SK-N-SH (cell line): Measurements from ENCODE around the gene OPRM1. TPM values are rescaled to one million over a fixed set of nuclear protein-coding genes. Genes with fewer than 3 reads are reported as not detected.

Experiments
- CTCF ChIA-PET: fragments of 300-600, 350-600 bp; formaldehyde crosslinking; extraction: SDS; loops from one replicate; lab custom pipeline; 2021; lab: Yijun Ruan, JAX
- POLR2A ChIA-PET: fragments of 350-600 bp; sonication (Branson Sonifier 250); formaldehyde crosslinking; extraction: SDS; loops from one replicate; lab custom pipeline; 2020; ENCODE audit warnings: antibody characterized with exemption, inconsistent platforms; lab: Yijun Ruan, JAX
- DNase-seq: peaks from one replicate; pipeline ENCODE4 v3.0.0; 2012
- H2AFZ ChIP-seq: fragments of 200-600 bp; sonication (generic); 2 replicates; pipeline ENCODE4 v1.8.1; 2016; ENCODE audit warnings: antibody characterized with exemption, mild to moderate bottlenecking, low read depth
- H3F3A ChIP-seq: fragments of 200-600 bp; sonication (generic); replicated peaks from 2 replicates; pipeline ENCODE3; 2016; ENCODE audit warnings: antibody characterized with exemption, mild to moderate bottlenecking; ENCODE audit not compliant: insufficient read depth
- H3K27ac ChIP-seq, 2 experiments: fragments of 200-500 bp in 1 of 2; fragments of 200-600 bp in 1 of 2; sonication (Bioruptor generic) in 1 of 2; sonication (generic), shearing (Covaris generic) in 1 of 2; 2 replicates each; pipeline versions ENCODE4 v1.5.1 to v1.6.1; 2014 to 2016; ENCODE audit warnings: low read depth in 2 of 2, inconsistent platforms in 1 of 2, low read length in 1 of 2, mild to moderate bottlenecking in 1 of 2, mixed read lengths in 1 of 2
- H3K27me3 ChIP-seq: fragments of 200-600 bp; sonication (generic), shearing (Covaris generic); 2 replicates; pipeline ENCODE4 v1.6.1; 2016; ENCODE audit warnings: mixed run types; ENCODE audit not compliant: insufficient read depth
- H3K36me3 ChIP-seq, 2 experiments: fragments of 200-500 bp in 1 of 2; fragments of 200-600 bp in 1 of 2; sonication (Bioruptor generic) in 1 of 2; sonication (generic) in 1 of 2; replicated peaks in 1 of 2; 2 replicates each; pipeline versions ENCODE3 to v1.5.1; 2014 to 2016; ENCODE audit warnings: low read length in 1 of 2, mild to moderate bottlenecking in 1 of 2; ENCODE audit not compliant: insufficient read depth in 2 of 2, control insufficient read depth in 1 of 2
- H3K4me1 ChIP-seq, 2 experiments: fragments of 200-500 bp in 1 of 2; fragments of 200-600 bp in 1 of 2; sonication (Bioruptor generic) in 1 of 2; sonication (generic), shearing (Covaris generic) in 1 of 2; 2 replicates each; pipeline versions ENCODE4 v1.5.1 to v1.6.1; 2014 to 2016; ENCODE audit warnings: low read depth in 1 of 2, low read length in 1 of 2, mixed run types in 1 of 2; ENCODE audit not compliant: insufficient read depth in 2 of 2, control insufficient read depth in 1 of 2
- H3K4me2 ChIP-seq: fragments of 200-600 bp; sonication (generic), shearing (Covaris generic); 2 replicates; pipeline ENCODE4 v1.6.1; 2017; ENCODE audit warnings: mixed run types
- H3K4me3 ChIP-seq, 2 experiments: fragments of 200-500 bp in 1 of 2; fragments of 200-600 bp in 1 of 2; sonication (Bioruptor generic) in 1 of 2; sonication (generic), shearing (Covaris generic) in 1 of 2; 2 replicates each; pipeline versions ENCODE4 v1.5.1 to v1.8.1; 2014 to 2016; ENCODE audit warnings: low read depth in 2 of 2, inconsistent platforms in 1 of 2, low read length in 1 of 2, mild to moderate bottlenecking in 1 of 2, mixed read lengths in 1 of 2, moderate library complexity in 1 of 2
- H3K79me2 ChIP-seq: fragments of 200-600 bp; sonication (generic); 2 replicates; pipeline ENCODE4 v1.8.1; 2017; ENCODE audit warnings: mild to moderate bottlenecking; ENCODE audit not compliant: insufficient read depth
- H3K9ac ChIP-seq: fragments of 200-600 bp; sonication (generic); 2 replicates; pipeline ENCODE4 v1.6.1; 2017; ENCODE audit warnings: mixed run types
- H3K9me2 ChIP-seq: fragments of 200-600 bp; sonication (generic); 2 replicates; pipeline ENCODE4 v1.6.1; 2017; ENCODE audit warnings: mixed run types
- H3K9me3 ChIP-seq: fragments of 200-600 bp; sonication (generic); 2 replicates; pipeline ENCODE4 v1.6.1; 2017; ENCODE audit warnings: mixed run types, mild to moderate bottlenecking, moderate library complexity
- H4K20me1 ChIP-seq: fragments of 200-600 bp; sonication (generic); 2 replicates; pipeline ENCODE4 v1.6.1; 2017; ENCODE audit warnings: mild to moderate bottlenecking, mixed run types; ENCODE audit not compliant: insufficient read depth
- ELF1 ChIP-seq: IDR thresholded peaks from 2 replicates; pipeline ENCODE4 v1.4.0; 2012
- EP300 ChIP-seq, 2 experiments: IDR thresholded peaks; 2 replicates each; pipeline versions ENCODE4 v1.4.0 to v1.6.1; 2012; ENCODE audit warnings: borderline replicate concordance in 1 of 2, low read depth in 1 of 2, low read length in 1 of 2
- FOXJ3 ChIP-seq: sonication (generic); formaldehyde crosslinking; IDR thresholded peaks from 2 replicates; pipeline ENCODE4 v1.5.1; 2020; ENCODE audit warnings: mild to moderate bottlenecking, missing genetic modification reagents
- GABPA ChIP-seq: IDR thresholded peaks from 2 replicates; pipeline ENCODE4 v1.4.0; 2012; ENCODE audit warnings: low read depth, mild to moderate bottlenecking
- GATA2 ChIP-seq: sonication (generic); formaldehyde crosslinking; IDR thresholded peaks from 2 replicates; pipeline ENCODE4 v1.5.0; 2020; ENCODE audit warnings: mild to moderate bottlenecking, missing genetic modification reagents
- MEF2A ChIP-seq: IDR thresholded peaks from 2 replicates; pipeline ENCODE4 v1.4.0; 2012; ENCODE audit warnings: low read depth, borderline replicate concordance
- NFIC ChIP-seq: IDR thresholded peaks from 2 replicates; pipeline ENCODE4 v1.4.0; 2012; ENCODE audit warnings: borderline replicate concordance
- NRF1 ChIP-seq: IDR thresholded peaks from 2 replicates; pipeline ENCODE4 v1.6.1; 2012; ENCODE audit warnings: low read depth, mild to moderate bottlenecking, low read length
- RCOR1 ChIP-seq: fragments of 150-350 bp; IDR thresholded peaks from 2 replicates; pipeline ENCODE4 v1.6.1; 2017; ENCODE audit warnings: antibody characterized with exemption, low read length
- RFX5 ChIP-seq: IDR thresholded peaks from 2 replicates; pipeline ENCODE4 v1.6.1; 2012; ENCODE audit warnings: mild to moderate bottlenecking, improper control_type of control experiment, low read length
- RXRA ChIP-seq: IDR thresholded peaks from 2 replicates; pipeline ENCODE4 v1.4.0; 2012; ENCODE audit warnings: low read depth, mild to moderate bottlenecking, borderline replicate concordance
- TCF12 ChIP-seq: IDR thresholded peaks from 2 replicates; pipeline ENCODE4 v1.4.0; 2012
- YY1 ChIP-seq: IDR thresholded peaks from 2 replicates; pipeline ENCODE4 v1.4.0; 2012; ENCODE audit warnings: low read depth, mild to moderate bottlenecking
- ZBTB33 ChIP-seq: IDR thresholded peaks from 2 replicates; pipeline ENCODE4 v1.4.0; 2012; ENCODE audit warnings: low read depth, borderline replicate concordance
- WGBS: methylation state at CpG from one replicate; pipeline ENCODE4 v1.1.6; 2017; ENCODE audit warnings: low lambda C conversion rate; 5-methylcytosine and 5-hydroxymethylcytosine counted together
- polyA plus RNA-seq, 3 experiments: library from polyadenylated mRNA; depleted of rRNA; stranded (reverse); fragments of >200 nt; gene quantifications; 2 replicates each; pipeline ENCODE4 v1.2.3, GENCODE V29; 2012
- TF ChIP-seq, protein P1 (sequence below): IDR thresholded peaks from 2 replicates; pipeline ENCODE4; 2012

OPRM1 gene
- polyA plus RNA-seq, 1 of the 3 experiments (the other 2 are of a cell fraction): 0.15 TPM

DNA sequence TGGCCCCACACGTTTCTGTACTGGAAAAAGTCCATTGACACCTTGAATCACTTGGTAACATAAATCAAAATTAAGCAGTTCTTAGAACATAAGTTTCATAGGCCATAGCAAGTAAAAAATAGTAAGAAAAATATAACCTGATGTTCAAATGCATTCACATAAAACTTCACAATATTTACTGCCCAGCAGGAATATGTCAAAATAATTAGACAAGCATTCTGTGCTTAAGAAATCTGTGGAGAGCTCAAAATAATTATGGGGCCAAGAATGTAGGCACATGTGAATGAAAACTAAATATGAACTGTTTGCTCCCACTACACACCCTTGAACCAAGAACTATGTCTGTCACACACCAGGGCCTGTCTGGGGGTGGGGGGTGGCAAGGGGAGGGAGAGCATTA is 246.8 kb downstream of the OPRM1 start:
- 37% methylated on average over 1 of the region's 1 CpG for WGBS

DNA sequence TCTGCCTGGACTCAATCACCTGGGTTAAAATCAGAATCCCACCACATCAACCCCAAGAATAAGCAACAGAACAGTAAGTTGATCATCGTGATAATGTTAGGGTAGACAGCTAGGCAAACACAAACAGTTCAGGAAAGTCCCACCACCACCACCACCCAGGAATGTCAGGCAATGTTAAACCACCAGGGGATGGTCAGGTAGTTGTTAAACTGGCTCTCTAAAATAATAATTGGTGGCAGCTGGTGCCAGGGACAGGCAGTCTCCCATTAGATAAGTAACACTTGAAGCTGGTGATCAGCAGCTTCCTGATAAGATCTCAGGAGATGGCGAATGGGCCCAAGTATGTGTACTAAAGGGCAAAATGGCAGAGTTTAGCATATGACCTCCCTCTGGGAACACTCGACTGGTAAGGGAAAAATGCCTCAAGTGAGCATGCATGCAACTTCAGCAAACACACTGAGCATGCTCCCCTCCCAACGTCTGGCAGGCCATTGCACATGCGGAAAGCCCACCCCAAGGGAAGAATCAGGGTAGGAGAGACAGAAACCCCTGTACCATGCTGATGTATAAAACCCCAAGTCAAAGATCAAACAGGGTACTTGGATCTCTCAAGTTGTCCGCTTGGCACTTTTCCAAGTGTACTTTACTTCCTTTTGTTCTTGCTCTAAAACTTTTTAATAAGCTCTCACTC is 250.9 kb downstream of the OPRM1 start:
- H3K4me3 ChIP-seq: no peak overlapping the region
- H3K79me2 ChIP-seq: no peaks in the 10 kb centered on the region
- H3K27me3 ChIP-seq: no peaks in the 10 kb centered on the region
- no peaks in the 10 kb centered on the region for H3F3A ChIP-seq
- no peaks in the 10 kb centered on the region for H4K20me1 ChIP-seq
- no peak overlapping the region for H3K4me2 ChIP-seq
- ChIA-PET CTCF (interaction anchor here (1.1 kb wide), 1 partner anchor 12 kb away, joined by 3 read pairs; no protein-coding TSS in a partner anchor), POLR2A (no interaction called here)
- no peak overlapping the region for H3K9ac ChIP-seq
- peaks cover 0 to 2% of the 10 kb centered on the region in 2 experiments; a peak in 1 of 4 replicates for H3K4me1 ChIP-seq
- H3K36me3 ChIP-seq: no peaks in the 10 kb centered on the region
- no peak overlapping the region for H2AFZ ChIP-seq
- no peaks in the 10 kb centered on the region for H3K9me2 ChIP-seq
- DNase-seq: no peak
- no peak overlapping the region for H3K27ac ChIP-seq
- WGBS: 83% methylated on average over 5 of the region's 6 CpGs
- no peaks in the 10 kb centered on the region for H3K9me3 ChIP-seq
- no peak for TF ChIP-seq RFX5
- TF ChIP-seq NFIC: no peak
- TF ChIP-seq GATA2: no peak
- TF ChIP-seq, protein P1, sequence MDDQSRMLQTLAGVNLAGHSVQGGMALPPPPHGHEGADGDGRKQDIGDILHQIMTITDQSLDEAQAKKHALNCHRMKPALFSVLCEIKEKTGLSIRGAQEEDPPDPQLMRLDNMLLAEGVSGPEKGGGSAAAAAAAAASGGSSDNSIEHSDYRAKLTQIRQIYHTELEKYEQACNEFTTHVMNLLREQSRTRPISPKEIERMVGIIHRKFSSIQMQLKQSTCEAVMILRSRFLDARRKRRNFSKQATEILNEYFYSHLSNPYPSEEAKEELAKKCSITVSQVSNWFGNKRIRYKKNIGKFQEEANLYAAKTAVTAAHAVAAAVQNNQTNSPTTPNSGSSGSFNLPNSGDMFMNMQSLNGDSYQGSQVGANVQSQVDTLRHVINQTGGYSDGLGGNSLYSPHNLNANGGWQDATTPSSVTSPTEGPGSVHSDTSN: no peak
- no peak for TF ChIP-seq FOXJ3 (CRISPR knock-in tag)
- TF ChIP-seq GABPA: no peak
- TF ChIP-seq RXRA: no peak

More for the DNA sequence above, 246.8 kb downstream of the OPRM1 start:
- H3K4me3 ChIP-seq: no peak overlapping the region
- H3K9ac ChIP-seq: no peak overlapping the region
- H3K4me1 ChIP-seq: no peaks in the 10 kb centered on the region
- CTCF ChIA-PET: interaction anchor here (1.5 to 1.6 kb wide), 2 partner anchors 9 to 20 kb away, joined by 3 to 6 read pairs; no protein-coding TSS in a partner anchor
- no peaks in the 10 kb centered on the region for H3K79me2 ChIP-seq
- H3K27me3 ChIP-seq: no peaks in the 10 kb centered on the region
- DNase-seq: no peak
- POLR2A ChIA-PET: no interaction called here
- no peak for TF ChIP-seq NRF1
- TF ChIP-seq GATA2: no peak
- no peak for TF ChIP-seq NFIC
- TF ChIP-seq YY1: no peak
- TF ChIP-seq RCOR1: no peak
- no peak for TF ChIP-seq TCF12
- TF ChIP-seq ELF1: no peak
- TF ChIP-seq, protein P1: no peak
- TF ChIP-seq RXRA: no peak
- TF ChIP-seq EP300 (IDR thresholded peaks at IDR 0.05; ENCODE audit: borderline replicate concordance in 1 of 2, low read depth in 1 of 2, low read length in 1 of 2): no peak
- no peak for TF ChIP-seq MEF2A
- no peak for TF ChIP-seq ZBTB33
- no peak overlapping the region for H3K4me2 ChIP-seq
- H2AFZ ChIP-seq: no peak overlapping the region
- no peaks in the 10 kb centered on the region for H3K9me2 ChIP-seq
- no peaks in the 10 kb centered on the region for H3K36me3 ChIP-seq
- no peaks in the 10 kb centered on the region for H4K20me1 ChIP-seq
- H3K9me3 ChIP-seq: no peaks in the 10 kb centered on the region
- no peaks in the 10 kb centered on the region for H3F3A ChIP-seq
- no peak overlapping the region for H3K27ac ChIP-seq
